H1 (cell line): ENCODE data around the gene RAB11A. TPM values are rescaled to one million over a fixed set of nuclear protein-coding genes. Genes with fewer than 3 reads are reported as not detected.

Experiments
- CHD7 ChIP-seq: fragments of 300-600 bp; sonication (generic); IDR thresholded peaks from 2 replicates; pipeline ENCODE4 v1.7.1; 2012; ENCODE audit warnings: low read length, moderate library complexity, mild to moderate bottlenecking, inconsistent platforms; ENCODE audit not compliant: insufficient replicate concordance
- CTBP2 ChIP-seq: IDR thresholded peaks from 2 replicates; pipeline ENCODE4 v1.7.0; 2011; ENCODE audit warnings: borderline replicate concordance, mild to moderate bottlenecking, moderate library complexity, mixed read lengths, low read length; ENCODE audit not compliant: insufficient read depth, insufficient read length
- EGR1 ChIP-seq: IDR thresholded peaks from 2 replicates; pipeline ENCODE4 v1.6.1; 2011; ENCODE audit warnings: low read depth, low read length, borderline replicate concordance
- EP300 ChIP-seq, 2 experiments: IDR thresholded peaks; 1 replicate in 1 of 2; 2 replicates in 1 of 2; pipeline ENCODE4 v1.6.1; 2011 to 2012; ENCODE audit warnings: low read depth in 2 of 2, low read length in 2 of 2, mild to moderate bottlenecking in 2 of 2, borderline replicate concordance in 1 of 2, inconsistent platforms in 1 of 2, moderate library complexity in 1 of 2
- HDAC2 ChIP-seq, 2 experiments: fragments of 300-600 bp in 1 of 2; sonication (generic) in 1 of 2; IDR thresholded peaks; 2 replicates each; pipeline ENCODE4 v1.6.1; 2011 to 2012; ENCODE audit warnings: low read depth in 2 of 2, low read length in 2 of 2, mild to moderate bottlenecking in 2 of 2, moderate library complexity in 2 of 2, borderline replicate concordance in 1 of 2, inconsistent platforms in 1 of 2
- RBBP5 ChIP-seq: IDR thresholded peaks from 2 replicates; pipeline ENCODE4 v1.7.1; 2012; ENCODE audit warnings: low read depth, mild to moderate bottlenecking, inconsistent platforms, low read length, moderate library complexity, borderline replicate concordance
- SIN3A ChIP-seq, 2 experiments: IDR thresholded peaks in 1 of 2; conservative IDR thresholded peaks in 1 of 2; 2 replicates each; pipeline ENCODE4 v1.6.1; 2011 to 2012; ENCODE audit warnings: low read length in 2 of 2, improper control_type of control experiment in 1 of 2, low read depth in 1 of 2, mild to moderate bottlenecking in 1 of 2
- YY1 ChIP-seq: IDR thresholded peaks from 2 replicates; pipeline ENCODE4 v1.6.1; 2011; ENCODE audit warnings: low read depth, mild to moderate bottlenecking, low read length
- polyA plus RNA-seq, 7 experiments: library from polyadenylated mRNA; depleted of rRNA in 3 of 7; stranded (reverse) in 5 of 7; unstranded in 2 of 7; fragments of >200 nt in 5 of 7; fragments of 200-250 nt in 2 of 7; gene quantifications; 1 replicate in 5 of 7; 2 replicates in 1 of 7; 4 replicates in 1 of 7; pipeline versions ENCODE4 v1.2.1 to v1.2.3, GENCODE V29; 2011 to 2013; ENCODE audit warnings: missing spikeins in 2 of 7, mixed read lengths in 2 of 7
- total RNA-seq: library from RNA; stranded (reverse); fragmentation: NEBNext Ultra II Directional; extraction: Animal tissue kit (Norgen Biotek cat#: 25700); gene quantifications from 2 replicates; pipeline ENCODE4 v1.2.1, GENCODE V29; 2021

RAB11A gene
- total and polyA plus RNA-seq, 2 of the 8 experiments (the other 6 are each of a cell fraction or from before 2014, with no cell fraction given) = 211 to 254 TPM

- TF ChIP-seq EP300 (IDR thresholded peaks at IDR 0.05; ENCODE audit: borderline replicate concordance in 1 of 2, low read depth in 2 of 2, low read length in 2 of 2) = peak in 1 of 2 experiments; percentile 68; a peak in 1 of 3 replicates
- TF ChIP-seq SIN3A (conservative IDR thresholded peaks at IDR 0.05 in 1 of 2, IDR thresholded peaks at IDR 0.05 in 1 of 2; ENCODE audit: low read depth in 1 of 2, low read length in 2 of 2) = peak in 1 of 2 experiments; percentile 52; a peak in 2 of 4 replicates
- TF ChIP-seq YY1 = peak; percentile 57; the same call in 1 of the 2 replicates
- peak; percentile 43 for TF ChIP-seq CHD7
- TF ChIP-seq RBBP5 = no peak
- peak; percentile 91 for TF ChIP-seq CTBP2
- TF ChIP-seq EGR1 = no peak
- no peak for TF ChIP-seq HDAC2 (IDR thresholded peaks at IDR 0.05; ENCODE audit: borderline replicate concordance in 1 of 2, low read depth in 2 of 2, low read length in 2 of 2)
Observed at GRCh38 chr15:65832549-65833364, 36.5 kb upstream of the RAB11A start (continued).
